Spleen (tissue), 11 donors: ENCODE measurements around the gene USPL1. TPM values are rescaled to one million over a fixed set of nuclear protein-coding genes. Genes with fewer than 3 reads are reported as not detected.

Experiments used
- DNase-seq: peaks from one replicate; pipeline ENCODE4 v3.0.0-alpha.2; 2020
- H3K27ac ChIP-seq, 8 donors: fragments of 200-600 bp; sonication (generic) in 7 of 8; 1 replicate in 4 of 8; 2 replicates in 4 of 8; pipeline versions ENCODE4 v1.5.0 to v1.8.0; 2016 to 2021; ENCODE audit warnings: inconsistent platforms in 4 of 8, mild to moderate bottlenecking in 4 of 8, moderate library complexity in 1 of 8
- H3K27me3 ChIP-seq, 7 donors: fragments of 200-600 bp; sonication (generic) in 6 of 7; replicated peaks in 1 of 7; 1 replicate in 4 of 7; 2 replicates in 3 of 7; pipeline versions ENCODE4 v1.5.0 to v1.8.0; 2016 to 2021; ENCODE audit warnings: inconsistent platforms in 3 of 7, mild to moderate bottlenecking in 1 of 7
- H3K36me3 ChIP-seq, 6 donors: fragments of 200-600 bp; sonication (generic) in 5 of 6; 1 replicate in 4 of 6; 2 replicates in 2 of 6; pipeline versions ENCODE4 v1.5.0 to v1.8.0; 2016 to 2021; ENCODE audit warnings: inconsistent platforms in 2 of 6
- H3K4me1 ChIP-seq, 6 donors: fragments of 200-600 bp; sonication (generic) in 5 of 6; 1 replicate in 3 of 6; 2 replicates in 3 of 6; pipeline versions ENCODE4 v1.5.0 to v1.8.0; 2016 to 2021; ENCODE audit warnings: inconsistent platforms in 3 of 6
- H3K4me3 ChIP-seq, 8 donors: fragments of 200-600 bp; sonication (generic) in 7 of 8; 1 replicate in 4 of 8; 2 replicates in 4 of 8; pipeline versions ENCODE4 v1.5.0 to v1.8.0; 2016 to 2021; ENCODE audit warnings: inconsistent platforms in 4 of 8, mild to moderate bottlenecking in 4 of 8, moderate library complexity in 2 of 8
- H3K9me3 ChIP-seq, 8 donors: fragments of 200-600 bp; sonication (generic) in 7 of 8; 1 replicate in 4 of 8; 2 replicates in 4 of 8; pipeline versions ENCODE4 v1.5.0 to v1.8.0; 2016 to 2021; ENCODE audit warnings: inconsistent platforms in 4 of 8
- POLR2A ChIP-seq, 3 donors: fragments of 450-650 bp; IDR thresholded peaks; one replicate each; pipeline ENCODE4 v1.5.1; 2017; ENCODE audit warnings: antibody characterized with exemption in 3 of 3, mild to moderate bottlenecking in 1 of 3
- POLR2AphosphoS5 ChIP-seq, 3 donors: sonication (generic); formaldehyde crosslinking; IDR thresholded peaks; one replicate each; pipeline ENCODE4 v1.5.1; 2017; ENCODE audit warnings: antibody characterized with exemption in 3 of 3
- WGBS, 5 donors: extraction: QIAGEN DNeasy Blood & Tissue Kit in 3 of 5; methylation state at CpG; one replicate each; pipeline versions ENCODE4 v1.1.5 to v1.1.7; 2013 to 2018; 5-methylcytosine and 5-hydroxymethylcytosine counted together
- intact Hi-C: fragments of 100-400 bp; cut with DNase I; formaldehyde crosslinking; loops from one replicate; pipeline ENCODE4 v1.15.0; 2023; ENCODE audit warnings: low total_unique reads
- polyA plus RNA-seq, 3 donors: library from polyadenylated mRNA; stranded (reverse); fragments of 200-250 nt; gene quantifications; one replicate each; pipeline ENCODE4 v1.2.1, GENCODE V29; 2013
- total RNA-seq, 7 donors: library from RNA; depleted of rRNA in 3 of 7; stranded (reverse); fragments of >200 nt in 3 of 7; fragmentation: NEBNext Ultra II Directional in 4 of 7; extraction: Animal tissue kit (Norgen Biotek cat#: 25700) in 4 of 7; gene quantifications; one replicate each; pipeline versions ENCODE4 v1.1.0 to v1.2.1, GENCODE V29; 2016 to 2021
- TF ChIP-seq, protein P1 (sequence below), 11 experiments: fragments of 200-600 bp in 7 of 11; fragments of 450-650 bp in 4 of 11; sonication (generic) in 4 of 11; IDR thresholded peaks in 8 of 11; conservative IDR thresholded peaks in 3 of 11; 1 replicate in 7 of 11; 2 replicates in 4 of 11; pipeline versions ENCODE4 v1.4.0 to v1.8.0; 2016 to 2021; ENCODE audit warnings: antibody characterized with exemption in 11 of 11, inconsistent platforms in 4 of 11, mild to moderate bottlenecking in 1 of 11
- donor health status: healthy with polysubstance abuse.
- donor health status: DM: no; HTN: no; CAD: no; lungs with moderate emphysema.
- donor health status: DM: no; HTN: no; CAD: no.
- donor health status: Bipolar disorder and iron deficiency.
- donor health status: healthy.
- donor health status: DM: no; HTN: no; CAD: no.
- donor health status: DM: yes; HTN: yes; CAD: no.

Gene USPL1
- total and polyA plus RNA-seq, 10 donors = 11.7 to 42.2 (median 26.6) TPM

GRCh38 chr13:30615866-30616541 lies 1.7 kb upstream of the USPL1 start:
- Histone ChIP-seq H3K36me3 (no peaks in the 10 kb centered on the region), H3K27ac (peak overlapping the region; percentile 98 to 100 (median 100)), H3K27me3 (no peaks in the 10 kb centered on the region), H3K4me3 (peak overlapping the region; percentile 42 to 93 (median 78)), H3K9me3 (no peaks in the 10 kb centered on the region), H3K4me1 (peaks cover 29 to 80% (median 43%) of the 10 kb centered on the region in 6 donors)
- DNase-seq = no peak
- TF ChIP-seq, protein P1, sequence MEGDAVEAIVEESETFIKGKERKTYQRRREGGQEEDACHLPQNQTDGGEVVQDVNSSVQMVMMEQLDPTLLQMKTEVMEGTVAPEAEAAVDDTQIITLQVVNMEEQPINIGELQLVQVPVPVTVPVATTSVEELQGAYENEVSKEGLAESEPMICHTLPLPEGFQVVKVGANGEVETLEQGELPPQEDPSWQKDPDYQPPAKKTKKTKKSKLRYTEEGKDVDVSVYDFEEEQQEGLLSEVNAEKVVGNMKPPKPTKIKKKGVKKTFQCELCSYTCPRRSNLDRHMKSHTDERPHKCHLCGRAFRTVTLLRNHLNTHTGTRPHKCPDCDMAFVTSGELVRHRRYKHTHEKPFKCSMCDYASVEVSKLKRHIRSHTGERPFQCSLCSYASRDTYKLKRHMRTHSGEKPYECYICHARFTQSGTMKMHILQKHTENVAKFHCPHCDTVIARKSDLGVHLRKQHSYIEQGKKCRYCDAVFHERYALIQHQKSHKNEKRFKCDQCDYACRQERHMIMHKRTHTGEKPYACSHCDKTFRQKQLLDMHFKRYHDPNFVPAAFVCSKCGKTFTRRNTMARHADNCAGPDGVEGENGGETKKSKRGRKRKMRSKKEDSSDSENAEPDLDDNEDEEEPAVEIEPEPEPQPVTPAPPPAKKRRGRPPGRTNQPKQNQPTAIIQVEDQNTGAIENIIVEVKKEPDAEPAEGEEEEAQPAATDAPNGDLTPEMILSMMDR (IDR thresholded peaks at IDR 0.05 in 8 of 11, conservative IDR thresholded peaks at IDR 0.05 in 3 of 11) = no peak
- no peak for TF ChIP-seq POLR2A (IDR thresholded peaks at IDR 0.05)
- TF ChIP-seq POLR2AphosphoS5 (IDR thresholded peaks at IDR 0.05) = no peak
- intact Hi-C loops = loop anchor here (10.0 kb wide), 2 partner anchors 59 to 151 kb away; partner anchors contain the start of gene HMGB1
- WGBS, 5 donors = 2 to 6% (median 4%) methylated on average over 7 of the region's 7 CpGs

- peaks cover 0 to 5% (median under 1%) of the 10 kb centered on the region in 6 donors for H3K36me3 ChIP-seq
- WGBS, 5 donors = 0 to 1% (median 0%) methylated on average over 12 of the region's 12 CpGs
- H3K27ac ChIP-seq = peak overlapping the region; percentile 98 to 100 (median 100)
- TF ChIP-seq POLR2AphosphoS5 (IDR thresholded peaks at IDR 0.05) = peak in 1 of 3 donors; percentile 92
- TF ChIP-seq POLR2A (IDR thresholded peaks at IDR 0.05) = peak; percentile 78 to 96 (median 88)
- TF ChIP-seq, protein P1 (IDR thresholded peaks at IDR 0.05 in 8 of 11, conservative IDR thresholded peaks at IDR 0.05 in 3 of 11) = peak in 1 of 11 experiments; percentile 19
- H3K4me1 ChIP-seq = peaks cover 28 to 80% (median 47%) of the 10 kb centered on the region in 6 donors
- no peak for DNase-seq
- peak overlapping the region; percentile 42 to 93 (median 78) for H3K4me3 ChIP-seq
- intact Hi-C loops = loop anchor here (10.0 kb wide), 2 partner anchors 58 to 152 kb away; partner anchors contain the start of gene HMGB1
- H3K27me3 ChIP-seq = no peaks in the 10 kb centered on the region
- H3K9me3 ChIP-seq = no peaks in the 10 kb centered on the region
Observed at GRCh38 chr13:30616927-30617314, 799 bp upstream of the USPL1 start.

DNA sequence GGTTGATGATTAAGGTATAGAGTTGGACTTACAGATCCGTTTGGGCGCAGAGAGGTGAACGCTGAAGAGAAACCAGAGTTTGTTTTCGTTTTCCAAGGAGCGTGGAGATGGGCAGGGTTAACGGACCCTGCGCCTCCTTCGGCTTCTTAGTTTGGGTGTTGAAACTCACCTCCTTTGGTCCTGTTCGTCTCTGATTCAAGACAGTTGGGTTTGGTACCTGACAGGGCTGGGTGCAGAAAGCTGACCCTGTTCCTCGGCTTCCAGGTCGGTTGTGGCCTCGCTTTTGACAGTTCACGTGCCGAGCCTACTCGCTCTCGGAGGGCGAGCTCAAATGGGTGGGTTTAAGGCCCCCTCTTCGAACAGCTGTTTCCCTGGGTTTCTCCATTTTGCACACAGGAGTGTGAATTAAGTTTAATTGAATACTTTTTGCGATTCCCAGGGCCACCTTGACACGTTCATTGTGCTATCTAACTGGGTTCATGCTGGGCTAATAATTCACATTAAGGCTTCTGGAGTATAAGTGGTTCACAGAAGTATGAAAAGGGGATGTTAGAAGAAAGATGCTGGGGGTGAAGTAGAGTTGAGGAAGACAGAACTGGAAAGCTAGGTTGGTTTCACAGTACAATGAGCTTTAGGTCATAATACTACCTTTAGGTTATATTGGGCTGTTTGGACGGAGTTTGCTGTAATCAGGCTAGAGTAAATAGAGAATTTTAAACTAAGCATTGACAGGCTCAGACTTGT lies 638 bp downstream of the USPL1 start:
- Histone ChIP-seq H3K27me3 (no peaks in the 10 kb centered on the region), H3K4me3 (peak overlapping the region; percentile 58 to 93 (median 79)), H3K9me3 (no peaks in the 10 kb centered on the region), H3K4me1 (peaks cover 25 to 80% (median 50%) of the 10 kb centered on the region in 6 donors), H3K27ac (peak overlapping the region; percentile 98 to 100 (median 100)), H3K36me3 (peaks cover 0 to 19% (median 11%) of the 10 kb centered on the region in 6 donors)
- WGBS, 5 donors = 0 to 1% (median 0%) methylated on average over 21 of the region's 21 CpGs
- peak; percentile 84 for DNase-seq
- intact Hi-C loops = loop anchor here (10.0 kb wide), 2 partner anchors 56 to 154 kb away; partner anchors contain the start of gene HMGB1
- TF ChIP-seq, protein P1 (IDR thresholded peaks at IDR 0.05 in 8 of 11, conservative IDR thresholded peaks at IDR 0.05 in 3 of 11) = no peak
- no peak for TF ChIP-seq POLR2A (IDR thresholded peaks at IDR 0.05)
- no peak for TF ChIP-seq POLR2AphosphoS5 (IDR thresholded peaks at IDR 0.05)
